Activated T-cell treated with anti-CD3 and anti-CD28 coated beads, Interleukin-2, amount 50 U/mL, for 24 hours (primary cell): ENCODE results near the gene STPG2.

Source experiments
- DNase-seq: peaks from one replicate; pipeline ENCODE4 v3.0.0-alpha.2; 2020
- H3K27ac Mint-ChIP-seq: 2 replicates; pipeline ENCODE4 v1.8.0; 2020; ENCODE audit warnings: mild to moderate bottlenecking, mixed read lengths
- H3K27me3 Mint-ChIP-seq: 2 replicates; pipeline ENCODE4 v1.8.0; 2020; ENCODE audit warnings: mixed read lengths
- H3K36me3 Mint-ChIP-seq: 2 replicates; pipeline ENCODE4 v1.8.0; 2020; ENCODE audit warnings: low read depth, mixed read lengths
- H3K4me1 Mint-ChIP-seq: 2 replicates; pipeline ENCODE4 v1.8.0; 2020; ENCODE audit warnings: low read depth, mixed read lengths
- H3K4me3 Mint-ChIP-seq: 2 replicates; pipeline ENCODE4 v1.8.0; 2020; ENCODE audit warnings: mild to moderate bottlenecking, moderate library complexity, mixed read lengths
- H3K9me3 Mint-ChIP-seq: 2 replicates; pipeline ENCODE4 v1.8.0; 2020; ENCODE audit warnings: mixed read lengths

Gene STPG2

DNA sequence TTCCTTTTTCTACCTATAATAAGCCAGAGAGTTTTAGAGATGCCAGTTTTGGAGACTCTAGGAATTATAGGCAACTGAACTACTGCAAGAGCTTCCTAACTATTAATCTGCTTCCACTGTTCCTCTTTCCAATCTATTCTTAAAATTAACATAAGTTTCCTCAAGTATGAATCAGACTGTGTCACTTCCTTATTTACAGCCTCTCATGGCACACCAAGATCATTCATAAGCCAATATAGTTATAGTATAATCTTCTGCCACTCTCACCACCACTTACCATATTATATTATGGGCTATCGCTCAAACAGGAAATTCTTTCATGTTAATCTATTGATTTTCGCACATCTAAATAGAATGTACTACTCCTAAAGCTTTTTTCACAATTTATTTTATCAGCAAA is 383.5 kb downstream of the STPG2 start:
- no peak overlapping the region for H3K4me3 Mint-ChIP-seq
- H3K4me1 Mint-ChIP-seq: no peaks in the 10 kb centered on the region
- no peaks in the 10 kb centered on the region for H3K27me3 Mint-ChIP-seq
- no peak overlapping the region for H3K27ac Mint-ChIP-seq
- H3K36me3 Mint-ChIP-seq: no peaks in the 10 kb centered on the region
- no peak for DNase-seq
- H3K9me3 Mint-ChIP-seq: no peaks in the 10 kb centered on the region

- Mint-ChIP-seq H3K36me3 (no peaks in the 10 kb centered on the region), H3K9me3 (peaks cover 3% of the 10 kb centered on the region), H3K4me3 (no peak overlapping the region), H3K27ac (no peak overlapping the region), H3K4me1 (no peaks in the 10 kb centered on the region), H3K27me3 (no peaks in the 10 kb centered on the region)
- DNase-seq: no peak
These were observed 390.7 kb downstream of the STPG2 start for GRCh38 chr4:97752599-97752998.

DNA sequence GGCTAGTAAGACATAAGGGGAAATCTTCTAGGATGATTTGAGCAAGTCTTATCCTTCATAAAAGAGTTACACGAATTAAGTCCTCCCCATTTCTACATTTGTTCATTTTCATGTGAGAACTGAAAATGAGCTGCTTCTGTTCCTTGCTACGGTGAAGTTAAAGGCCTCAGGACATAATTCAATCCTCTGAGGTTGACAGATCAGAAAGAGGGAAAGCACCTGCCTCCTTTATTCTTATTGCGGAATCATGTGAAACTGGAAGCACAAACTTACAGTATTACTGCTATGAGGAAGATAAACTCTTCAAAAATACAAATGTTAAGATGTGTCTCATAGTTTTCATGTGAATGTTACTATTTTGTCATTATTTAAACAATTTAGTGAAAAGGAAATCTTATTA is 395.3 kb downstream of the STPG2 start:
- H3K36me3 Mint-ChIP-seq: no peaks in the 10 kb centered on the region
- DNase-seq: no peak
- H3K4me3 Mint-ChIP-seq: no peak overlapping the region
- no peaks in the 10 kb centered on the region for H3K27me3 Mint-ChIP-seq
- H3K27ac Mint-ChIP-seq: no peak overlapping the region
- no peaks in the 10 kb centered on the region for H3K4me1 Mint-ChIP-seq
- no peaks in the 10 kb centered on the region for H3K9me3 Mint-ChIP-seq

GRCh38 chr4:97720869-97721432 is 422.3 kb downstream of the STPG2 start:
- Mint-ChIP-seq H3K9me3 (no peaks in the 10 kb centered on the region), H3K4me3 (no peak overlapping the region), H3K36me3 (no peaks in the 10 kb centered on the region), H3K27me3 (no peaks in the 10 kb centered on the region), H3K27ac (no peak overlapping the region), H3K4me1 (no peaks in the 10 kb centered on the region)
- DNase-seq: no peak

DNA sequence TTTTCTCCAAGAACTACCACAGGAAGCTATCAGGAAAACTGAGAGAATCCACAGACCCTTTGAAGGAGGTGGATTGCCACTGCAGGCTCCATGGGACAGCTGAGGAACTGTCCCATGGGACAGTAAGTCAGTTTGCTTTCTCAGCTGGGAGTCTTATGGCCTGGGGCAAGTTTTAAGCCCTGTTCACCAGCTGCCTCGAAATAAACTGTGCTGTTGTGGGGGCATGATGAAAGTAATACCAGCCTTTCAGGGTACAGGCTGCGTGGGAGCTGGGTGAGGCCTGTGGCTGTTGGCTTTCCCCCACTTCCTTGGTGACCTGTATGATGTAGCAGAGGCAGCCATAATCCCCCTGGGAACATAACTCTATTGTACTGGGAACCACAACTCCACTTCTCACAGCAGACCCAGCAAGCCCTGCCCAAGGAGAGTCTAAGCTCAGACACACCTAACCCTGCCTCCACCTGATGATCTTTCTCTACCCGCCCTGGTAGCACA is 452.1 kb downstream of the STPG2 start:
- Mint-ChIP-seq H3K4me3 (no peak overlapping the region), H3K36me3 (no peaks in the 10 kb centered on the region), H3K9me3 (peaks cover 40% of the 10 kb centered on the region), H3K27ac (no peak overlapping the region), H3K27me3 (no peaks in the 10 kb centered on the region), H3K4me1 (no peaks in the 10 kb centered on the region)
- DNase-seq: no peak

- Mint-ChIP-seq H3K4me1 (no peaks in the 10 kb centered on the region), H3K27ac (no peak overlapping the region), H3K9me3 (peaks cover 2% of the 10 kb centered on the region), H3K36me3 (no peaks in the 10 kb centered on the region), H3K4me3 (no peak overlapping the region), H3K27me3 (no peaks in the 10 kb centered on the region)
- no peak for DNase-seq
These were observed 472.5 kb downstream of the STPG2 start for GRCh38 chr4:97670703-97671269.

- H3K9me3 Mint-ChIP-seq: peaks cover 2% of the 10 kb centered on the region
- no peaks in the 10 kb centered on the region for H3K36me3 Mint-ChIP-seq
- no peaks in the 10 kb centered on the region for H3K4me1 Mint-ChIP-seq
- no peak overlapping the region for H3K27ac Mint-ChIP-seq
- no peaks in the 10 kb centered on the region for H3K27me3 Mint-ChIP-seq
- no peak overlapping the region for H3K4me3 Mint-ChIP-seq
- DNase-seq: no peak
These were observed 477.7 kb downstream of the STPG2 start for GRCh38 chr4:97665553-97665952.

- no peak overlapping the region for H3K27ac Mint-ChIP-seq
- no peaks in the 10 kb centered on the region for H3K4me1 Mint-ChIP-seq
- no peak overlapping the region for H3K4me3 Mint-ChIP-seq
- H3K36me3 Mint-ChIP-seq: no peaks in the 10 kb centered on the region
- peaks cover 2% of the 10 kb centered on the region for H3K9me3 Mint-ChIP-seq
- no peaks in the 10 kb centered on the region for H3K27me3 Mint-ChIP-seq
- no peak for DNase-seq
These were observed 478.5 kb downstream of the STPG2 start for GRCh38 chr4:97664741-97665140.

- DNase-seq: no peak
- Mint-ChIP-seq H3K27ac (no peak overlapping the region), H3K9me3 (peaks cover 4% of the 10 kb centered on the region), H3K36me3 (no peaks in the 10 kb centered on the region), H3K27me3 (no peaks in the 10 kb centered on the region), H3K4me1 (no peaks in the 10 kb centered on the region), H3K4me3 (no peak overlapping the region)
These were observed 481.1 kb downstream of the STPG2 start for GRCh38 chr4:97662133-97662532.

GRCh38 chr4:97656044-97656720 is 487.1 kb downstream of the STPG2 start:
- Mint-ChIP-seq H3K9me3 (peaks cover 4% of the 10 kb centered on the region), H3K36me3 (no peaks in the 10 kb centered on the region), H3K4me1 (no peaks in the 10 kb centered on the region), H3K4me3 (no peak overlapping the region), H3K27me3 (no peaks in the 10 kb centered on the region), H3K27ac (no peak overlapping the region)
- no peak for DNase-seq

DNA sequence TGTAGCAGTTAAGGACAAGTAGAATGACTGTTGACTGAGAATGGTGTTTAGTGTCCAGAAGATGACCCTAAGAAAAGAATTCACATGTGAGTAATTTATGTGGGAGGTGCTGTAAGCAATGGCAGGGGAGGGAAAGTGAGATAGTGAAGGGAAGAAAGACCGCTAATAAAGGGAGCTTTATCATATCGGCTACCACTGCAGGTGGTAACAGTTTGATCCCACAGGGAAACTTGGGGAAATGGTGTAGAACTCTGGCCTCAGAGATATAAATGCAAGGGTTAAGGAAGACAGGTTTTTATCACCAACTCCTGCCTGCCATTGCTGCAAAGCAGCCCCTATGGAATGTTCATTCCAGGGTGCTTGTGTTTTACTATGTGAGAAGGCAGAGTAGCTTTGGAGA is 489.6 kb downstream of the STPG2 start:
- Mint-ChIP-seq H3K9me3 (peaks cover 6% of the 10 kb centered on the region), H3K27ac (no peak overlapping the region), H3K4me3 (no peak overlapping the region), H3K4me1 (no peaks in the 10 kb centered on the region), H3K27me3 (no peaks in the 10 kb centered on the region), H3K36me3 (no peaks in the 10 kb centered on the region)
- DNase-seq: no peak

GRCh38 chr4:97646997-97647396 is 496.3 kb downstream of the STPG2 start:
- Mint-ChIP-seq H3K36me3 (no peaks in the 10 kb centered on the region), H3K4me3 (no peak overlapping the region), H3K4me1 (no peaks in the 10 kb centered on the region), H3K27ac (no peak overlapping the region), H3K9me3 (peaks cover 4% of the 10 kb centered on the region), H3K27me3 (no peaks in the 10 kb centered on the region)
- no peak for DNase-seq

DNA sequence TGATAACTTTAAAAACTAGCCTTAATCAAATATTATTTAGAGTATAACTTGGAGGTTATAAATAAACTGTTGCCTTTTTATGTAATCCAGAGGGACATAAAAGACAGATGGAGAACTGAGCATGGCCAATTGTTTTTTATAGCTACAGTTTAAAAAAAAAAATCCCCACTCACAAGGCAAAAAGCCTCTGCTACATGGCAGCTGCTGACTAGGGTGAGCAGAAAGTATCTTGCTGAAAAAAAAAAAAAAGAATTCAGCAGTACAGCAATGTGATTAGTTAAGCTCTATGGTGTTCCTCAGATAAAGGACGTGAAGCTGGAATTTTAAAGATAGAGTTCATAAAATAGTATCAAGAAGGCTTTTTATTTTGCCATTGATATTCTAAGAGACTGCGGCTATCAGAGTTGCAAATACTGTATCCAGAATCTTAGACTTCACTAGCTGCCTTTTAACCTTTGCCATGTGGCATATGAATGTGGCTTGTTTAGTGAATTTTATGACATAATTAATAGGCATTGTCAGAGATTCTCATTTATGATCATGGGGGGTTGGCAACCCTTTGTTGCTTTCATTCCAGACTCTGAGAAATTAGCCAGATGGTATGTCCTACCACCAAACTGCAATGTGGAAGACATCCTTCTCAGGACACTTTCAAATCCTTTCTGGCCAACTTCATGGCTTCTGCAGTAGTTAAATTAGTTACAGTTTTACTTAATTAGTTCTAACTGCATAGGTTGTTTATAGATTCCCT is 498.0 kb downstream of the STPG2 start:
- Mint-ChIP-seq H3K4me1 (no peaks in the 10 kb centered on the region), H3K27ac (no peak overlapping the region), H3K4me3 (no peak overlapping the region), H3K36me3 (no peaks in the 10 kb centered on the region), H3K9me3 (peaks cover 4% of the 10 kb centered on the region), H3K27me3 (no peaks in the 10 kb centered on the region)
- no peak for DNase-seq

DNA sequence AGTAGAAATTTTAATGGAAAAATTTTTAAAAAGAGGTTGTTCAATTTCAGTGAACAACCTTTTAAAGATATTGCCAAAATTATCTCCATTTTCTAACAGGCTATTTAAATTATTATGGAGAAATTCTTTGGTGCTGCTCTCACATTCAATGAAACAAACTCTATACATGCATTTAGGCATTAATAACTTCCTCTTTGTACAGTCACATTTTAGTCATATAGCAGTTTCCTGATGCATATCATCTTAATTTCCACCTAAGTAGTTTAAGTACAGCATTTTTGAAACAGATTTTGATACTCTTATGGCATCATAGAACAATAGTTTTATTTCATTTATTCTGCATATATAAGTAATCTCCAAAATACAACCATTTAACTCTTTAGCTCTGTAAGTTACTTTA is 500.1 kb downstream of the STPG2 start:
- H3K27ac Mint-ChIP-seq: no peak overlapping the region
- no peak overlapping the region for H3K4me3 Mint-ChIP-seq
- H3K27me3 Mint-ChIP-seq: no peaks in the 10 kb centered on the region
- peaks cover 1% of the 10 kb centered on the region for H3K9me3 Mint-ChIP-seq
- no peak for DNase-seq
- H3K4me1 Mint-ChIP-seq: no peaks in the 10 kb centered on the region
- H3K36me3 Mint-ChIP-seq: no peaks in the 10 kb centered on the region

GRCh38 chr4:97639961-97640360 is 503.3 kb downstream of the STPG2 start:
- H3K4me1 Mint-ChIP-seq: no peaks in the 10 kb centered on the region
- no peak overlapping the region for H3K27ac Mint-ChIP-seq
- no peaks in the 10 kb centered on the region for H3K9me3 Mint-ChIP-seq
- DNase-seq: no peak
- H3K4me3 Mint-ChIP-seq: no peak overlapping the region
- H3K27me3 Mint-ChIP-seq: no peaks in the 10 kb centered on the region
- no peaks in the 10 kb centered on the region for H3K36me3 Mint-ChIP-seq
